Fibroblast of peridontal ligament (primary cell): ENCODE data around the gene LCOR.

Experiments used
- DNase-seq: peaks from one replicate; pipeline ENCODE4 v3.0.0-alpha.2; 2010; ENCODE audit errors: extremely low read depth

The LCOR gene

GRCh38 chr10:96890172-96890513 lies 58.0 kb downstream of the LCOR start:
- DNase-seq: no peak

DNA sequence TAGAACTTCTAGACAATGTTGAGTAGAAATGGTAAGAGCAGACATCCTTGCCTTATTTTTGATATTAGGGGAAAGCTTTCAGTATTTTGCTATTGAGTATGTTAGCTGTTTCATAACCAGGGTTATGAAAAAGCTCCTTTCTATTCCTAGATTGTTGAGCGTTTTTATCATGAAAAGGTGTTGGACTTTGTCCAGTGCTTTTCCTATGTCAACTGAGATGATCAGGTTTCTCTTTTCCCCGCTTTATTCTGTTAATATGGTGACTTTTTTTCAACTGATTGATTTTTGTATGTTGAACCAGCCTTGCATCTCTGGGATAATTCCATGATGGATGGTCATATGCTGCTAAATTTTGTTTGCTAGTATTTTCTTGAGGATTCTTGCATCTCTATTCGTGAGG lies 58.5 kb downstream of the LCOR start:
- no peak for DNase-seq

DNA sequence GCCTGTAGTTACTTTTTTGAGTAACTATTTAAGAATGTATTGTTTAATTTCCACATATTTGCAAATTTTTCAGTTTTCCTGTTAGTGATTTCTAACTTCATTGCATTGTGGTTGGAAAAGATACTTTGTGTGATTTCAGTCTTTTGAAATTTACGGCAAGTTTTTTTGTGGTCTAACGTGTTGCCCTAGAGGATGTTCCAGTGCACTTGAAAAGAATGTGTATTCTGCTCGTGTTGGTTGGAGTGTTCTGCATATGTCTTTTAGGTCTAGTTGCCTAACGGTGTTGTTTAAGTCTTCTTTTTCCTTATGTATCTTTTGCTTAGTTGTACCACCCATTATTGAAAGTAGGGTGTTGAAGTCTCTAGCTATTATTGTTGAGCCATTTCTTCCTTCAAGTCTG lies 59.7 kb downstream of the LCOR start:
- no peak for DNase-seq

DNA sequence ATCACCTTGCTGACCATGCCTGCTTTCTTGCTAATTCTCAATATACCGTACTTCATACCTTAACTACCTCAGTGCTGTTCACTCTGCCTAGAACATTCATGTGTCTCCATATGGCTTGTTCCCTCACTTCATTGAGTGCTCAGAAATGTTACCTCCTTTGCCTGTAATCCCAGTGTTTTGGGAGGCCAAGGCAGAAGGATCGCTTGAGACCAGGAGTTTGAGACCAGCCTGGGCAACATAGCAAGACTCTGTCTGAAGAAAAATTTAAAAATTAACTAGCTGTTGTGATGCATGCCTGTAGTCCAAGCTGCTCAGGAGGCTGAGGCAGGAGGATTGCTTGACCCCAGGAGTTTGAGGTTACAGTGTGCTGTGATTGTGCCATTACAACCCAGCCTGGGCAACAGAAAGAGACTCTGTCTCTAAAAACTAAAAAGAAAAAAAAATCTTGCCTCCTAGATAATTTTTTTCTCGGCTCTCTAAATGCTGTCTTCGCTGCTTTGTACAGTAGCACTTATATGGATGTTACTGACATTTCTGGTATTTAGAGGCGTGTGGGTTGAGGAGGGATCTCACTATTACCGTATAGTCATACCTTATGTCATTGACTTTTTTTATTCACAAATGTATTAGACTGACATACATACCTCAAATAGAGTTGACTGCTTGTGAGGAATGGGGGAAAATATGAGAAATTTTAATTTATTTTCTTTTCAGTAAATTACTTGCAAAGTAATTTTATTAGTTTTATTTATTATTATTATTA lies 63.7 kb downstream of the LCOR start:
- DNase-seq: no peak

- DNase-seq: peak; percentile 27
Observed at GRCh38 chr10:96896884-96897589, 64.9 kb downstream of the LCOR start.

DNA sequence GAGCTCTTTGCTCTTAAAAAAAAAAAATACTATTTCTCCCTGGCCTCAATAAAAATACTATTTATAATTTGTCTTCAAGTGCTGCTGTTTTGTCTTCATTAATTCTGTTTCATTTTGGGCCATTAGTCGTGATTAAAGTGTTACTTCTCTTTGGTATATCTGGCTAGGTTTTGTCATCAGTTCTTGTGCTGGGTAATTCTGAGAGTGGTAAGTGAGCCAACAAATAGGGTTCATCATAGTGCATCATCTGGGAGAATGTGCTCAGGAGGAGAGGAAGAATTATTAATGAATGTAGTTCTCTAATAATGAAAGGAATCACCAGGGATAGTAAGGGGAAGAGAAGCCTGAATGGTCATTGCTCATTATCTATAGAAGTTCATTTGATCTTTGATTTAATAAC lies 70.0 kb downstream of the LCOR start:
- DNase-seq: no peak

DNA sequence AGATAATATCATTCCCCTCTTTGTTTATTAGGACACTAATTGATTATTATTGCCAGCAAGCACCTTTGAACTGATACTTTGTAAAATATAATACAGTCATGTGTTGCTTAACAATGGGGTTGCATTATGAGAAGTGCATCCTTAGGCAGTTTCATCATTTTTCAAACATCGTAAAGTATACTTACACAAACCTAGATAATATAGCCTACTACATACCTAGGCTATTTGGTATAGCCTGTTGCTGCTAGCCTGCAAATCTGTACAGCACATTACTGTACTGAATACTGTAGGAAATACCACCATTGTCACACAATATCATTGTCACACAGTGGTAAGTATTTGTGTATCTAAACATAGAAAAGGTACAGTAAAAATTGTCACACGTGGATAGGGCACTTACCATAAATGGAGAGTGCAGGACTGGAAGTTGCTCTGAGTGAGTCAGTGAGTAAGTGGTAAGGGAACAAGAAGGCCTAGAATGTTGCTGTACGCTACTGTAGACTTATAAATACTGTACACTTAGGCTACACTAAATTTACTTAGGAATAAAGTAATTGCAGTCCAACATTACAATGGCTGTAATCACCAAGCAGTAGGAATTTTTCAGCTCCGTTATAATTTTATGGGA lies 70.7 kb downstream of the LCOR start:
- DNase-seq: no peak

- DNase-seq: no peak
Observed at GRCh38 chr10:96904648-96905047, 72.5 kb downstream of the LCOR start.

GRCh38 chr10:96906864-96907263 lies 74.8 kb downstream of the LCOR start:
- no peak for DNase-seq

DNA sequence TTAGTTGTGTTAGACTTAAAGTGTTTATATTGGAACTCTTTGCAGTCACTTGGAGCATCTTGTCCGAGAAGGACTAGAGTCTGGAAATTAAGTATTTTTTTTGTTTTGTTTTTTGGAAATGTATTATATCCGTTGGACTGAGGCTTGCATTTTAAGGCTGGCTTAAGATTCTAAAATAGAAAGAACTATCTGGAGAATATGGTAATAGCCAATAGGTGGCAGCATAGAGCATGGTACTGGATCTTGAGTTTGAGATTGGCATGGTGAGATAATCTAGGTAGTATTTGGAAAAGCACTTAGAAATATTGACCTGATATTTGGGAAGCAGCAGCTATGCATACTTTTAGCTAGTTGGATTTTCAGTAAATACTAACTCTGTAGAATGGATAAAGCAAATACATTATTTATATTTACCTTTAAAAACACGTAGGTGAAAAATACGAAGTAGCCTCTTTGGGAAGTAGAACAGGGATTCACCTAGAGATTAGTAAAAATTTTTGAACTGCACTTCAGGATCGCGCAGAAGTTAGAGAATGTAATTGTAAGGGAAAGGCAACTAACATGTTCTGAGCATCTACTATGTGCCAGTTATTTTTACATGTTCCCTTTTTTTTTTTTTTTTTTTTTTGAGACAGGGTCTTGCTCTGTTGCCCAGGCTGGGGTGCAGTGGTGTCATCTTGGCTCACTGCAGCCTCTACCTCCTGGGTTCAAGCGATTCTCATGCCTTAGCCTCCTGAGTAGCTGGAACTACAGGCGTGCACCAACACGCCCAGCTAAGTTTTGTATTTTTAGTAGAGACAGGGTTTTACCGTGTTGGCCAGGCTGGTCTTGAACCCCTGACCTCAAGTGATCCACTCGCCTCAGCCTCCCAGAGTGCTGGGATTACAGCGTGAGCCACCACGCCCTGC lies 78.6 kb downstream of the LCOR start:
- peak; percentile 52 for DNase-seq

- DNase-seq: no peak
Observed at GRCh38 chr10:96912405-96912804, 80.3 kb downstream of the LCOR start.

DNA sequence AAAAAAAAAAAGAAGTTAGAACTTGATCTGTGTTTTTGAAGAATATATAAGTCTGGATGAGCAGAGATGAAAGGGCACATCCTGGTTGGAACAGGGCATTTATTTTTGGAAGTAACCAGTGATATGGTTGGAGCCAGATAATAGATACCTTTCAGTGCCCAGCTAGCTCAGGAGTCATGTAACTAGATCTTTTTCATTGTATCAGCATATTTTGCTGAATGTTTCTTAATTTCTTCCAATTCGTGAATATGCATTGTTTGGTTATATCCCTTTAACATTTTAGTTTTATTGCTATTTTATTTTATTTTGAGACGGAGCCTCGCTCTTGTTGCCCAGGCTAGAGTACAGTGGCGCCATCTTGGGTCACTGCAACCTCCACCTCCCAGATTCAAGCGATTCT lies 81.8 kb downstream of the LCOR start:
- DNase-seq: no peak

GRCh38 chr10:96917628-96918027 lies 85.5 kb downstream of the LCOR start:
- no peak for DNase-seq

DNA sequence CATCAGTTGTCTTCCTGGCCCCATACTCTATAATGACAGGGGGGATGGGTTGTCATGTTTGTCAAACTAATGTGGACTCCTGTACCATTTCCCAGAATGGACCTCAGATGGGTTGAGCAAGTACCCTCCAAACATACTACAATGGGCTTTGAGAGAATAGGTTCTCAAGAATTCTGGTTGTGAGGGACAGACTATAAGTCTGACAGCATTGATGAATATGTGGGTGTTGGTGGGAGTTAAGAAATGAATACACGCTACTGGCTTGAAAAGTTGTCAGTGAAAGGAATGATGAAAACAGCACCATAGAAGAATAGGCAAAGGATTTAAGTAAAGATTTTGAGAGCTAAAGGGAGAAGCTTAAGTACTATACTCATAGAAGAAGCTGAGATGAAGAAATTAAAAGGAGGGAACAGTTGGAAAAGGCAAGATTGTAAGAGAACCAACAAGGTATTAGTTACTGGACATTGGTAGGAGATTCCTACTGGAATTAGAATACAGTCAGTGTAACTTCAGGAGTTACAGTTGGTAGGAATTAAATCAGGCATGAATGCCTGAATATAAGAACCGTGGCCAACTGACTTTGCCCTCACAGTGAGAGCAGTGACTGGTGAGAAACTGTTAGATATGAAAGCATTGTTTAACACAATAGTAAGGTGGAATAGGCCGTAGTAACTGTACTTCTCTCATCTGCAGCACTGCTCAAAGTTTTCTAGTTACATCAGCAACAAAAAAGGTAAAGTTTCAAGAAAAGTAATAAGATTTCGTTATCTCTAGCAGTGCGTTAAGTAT lies 86.3 kb downstream of the LCOR start:
- no peak for DNase-seq

GRCh38 chr10:96919785-96920430 lies 87.8 kb downstream of the LCOR start:
- peak; percentile 12 for DNase-seq

- no peak for DNase-seq
Observed at GRCh38 chr10:96921655-96922054, 89.6 kb downstream of the LCOR start.

DNA sequence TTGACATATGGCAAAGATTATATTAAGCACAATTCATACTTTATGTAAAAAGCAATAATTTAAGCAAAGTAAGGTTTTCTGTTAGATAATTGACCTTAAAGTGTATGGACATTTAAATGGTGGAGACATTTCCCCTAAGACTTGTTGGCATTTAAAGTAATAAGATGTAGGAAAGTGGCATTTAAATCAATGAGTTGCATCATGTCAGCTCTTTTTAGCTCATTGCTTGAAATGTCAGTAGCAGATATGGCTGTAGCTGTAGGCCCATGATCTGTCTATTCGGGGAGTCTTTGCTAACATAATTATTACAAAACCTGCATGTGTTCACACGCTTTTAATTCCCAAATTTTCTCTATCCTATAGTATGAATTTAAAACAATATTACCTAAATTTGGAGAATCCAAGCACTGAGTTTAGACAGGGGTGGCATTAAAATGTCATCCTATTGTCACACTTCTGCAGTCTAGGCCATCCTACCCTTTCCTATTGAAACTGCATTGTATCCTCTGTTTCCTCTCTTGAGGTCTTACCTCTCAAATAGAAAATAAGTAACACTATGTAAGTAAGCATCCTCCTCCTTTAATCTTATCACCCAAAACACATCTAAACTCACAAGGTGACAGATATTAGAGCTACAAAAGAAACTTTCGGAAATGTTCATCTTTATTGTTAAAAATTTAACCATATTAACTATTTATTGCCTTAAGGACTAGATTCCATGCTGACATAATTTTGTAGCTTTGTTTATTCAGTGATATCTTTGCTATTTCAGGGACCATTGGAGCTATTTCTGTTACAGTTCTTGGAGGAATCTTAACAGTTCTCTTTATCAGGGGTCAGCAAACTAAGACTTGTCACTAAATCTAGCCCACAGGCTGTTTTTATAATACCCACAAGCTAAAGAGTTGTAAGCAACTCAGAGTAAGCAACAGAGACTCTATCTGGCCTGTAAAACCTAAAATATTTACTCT lies 91.2 kb downstream of the LCOR start:
- no peak for DNase-seq

DNA sequence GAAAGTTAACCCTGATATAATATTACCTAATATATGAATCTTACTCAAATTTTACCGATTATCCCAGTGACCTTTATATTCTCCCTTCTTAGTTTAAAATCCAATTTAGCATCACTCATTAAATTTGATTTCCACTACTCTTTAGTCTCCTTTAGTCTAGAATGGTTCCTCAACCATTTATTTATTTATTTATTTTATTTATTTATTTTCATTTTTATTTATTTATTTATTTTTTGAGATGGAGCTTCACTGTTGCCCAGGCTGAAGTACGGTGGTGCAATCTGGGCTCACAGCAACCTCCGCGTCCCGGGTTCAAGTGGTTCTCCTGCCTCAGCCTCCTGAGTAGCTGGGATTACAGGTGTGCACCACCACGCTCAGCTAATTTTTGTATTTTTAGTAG lies 92.8 kb downstream of the LCOR start:
- no peak for DNase-seq

DNA sequence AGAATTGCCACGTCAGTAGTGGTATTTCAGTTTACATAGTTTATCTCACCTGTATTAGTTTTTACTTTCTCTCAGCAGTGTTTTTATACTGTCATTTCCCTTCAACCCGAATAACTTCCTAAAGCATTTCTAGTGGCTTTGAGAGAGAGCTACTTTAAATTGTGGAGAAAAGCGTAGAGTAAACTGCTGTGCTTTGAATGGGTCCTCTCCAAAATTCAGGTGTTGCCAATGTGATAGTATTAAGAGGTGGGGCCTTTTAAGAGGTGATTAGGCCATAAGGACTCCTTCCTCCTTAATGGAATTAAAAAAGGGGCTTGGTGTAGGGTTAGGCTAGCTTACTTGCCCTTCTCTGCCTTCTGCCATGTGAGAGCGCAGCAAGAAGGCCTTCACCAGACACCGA lies 98.4 kb downstream of the LCOR start:
- no peak for DNase-seq

DNA sequence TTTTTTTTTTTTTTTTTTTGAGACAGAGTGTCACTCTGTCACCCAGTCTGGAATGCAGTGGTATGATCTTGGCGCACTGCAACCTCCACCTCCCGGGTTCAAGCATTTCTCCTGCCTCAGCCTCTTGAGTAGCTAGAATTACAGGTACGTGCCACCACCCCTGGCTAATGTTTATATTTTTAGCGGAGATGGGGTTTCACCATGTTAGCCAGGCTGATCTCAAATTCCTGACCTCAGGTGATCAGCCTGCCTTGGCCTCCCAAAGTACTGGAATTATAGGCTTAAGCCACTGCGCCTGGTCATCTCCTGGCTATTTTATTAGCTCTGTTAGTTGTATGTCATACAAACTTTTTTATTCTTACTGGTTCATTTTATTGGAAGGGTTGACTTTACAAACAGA lies 103.0 kb downstream of the LCOR start:
- no peak for DNase-seq
